Glutamatergic neuron (in vitro differentiated cells): ENCODE data around the gene CERS2. TPM values are rescaled to one million over a fixed set of nuclear protein-coding genes. Genes with fewer than 3 reads are reported as not detected.

Experiments
- DNase-seq: peaks from one replicate; pipeline ENCODE4 v3.0.0; 2022
- H3K27ac Mint-ChIP-seq: one replicate; pipeline ENCODE4 v1.8.0; 2020; ENCODE audit warnings: mild to moderate bottlenecking, mixed read lengths, inconsistent platforms; ENCODE audit not compliant: unreplicated experiment
- H3K27me3 Mint-ChIP-seq: one replicate; pipeline ENCODE4 v1.8.0; 2020; ENCODE audit warnings: mild to moderate bottlenecking, moderate library complexity, mixed read lengths, inconsistent platforms; ENCODE audit not compliant: unreplicated experiment
- H3K36me3 Mint-ChIP-seq: one replicate; pipeline ENCODE4 v1.8.0; 2020; ENCODE audit warnings: mild to moderate bottlenecking, mixed read lengths, inconsistent platforms; ENCODE audit not compliant: unreplicated experiment
- H3K4me1 Mint-ChIP-seq: one replicate; pipeline ENCODE4 v1.8.0; 2020; ENCODE audit warnings: mild to moderate bottlenecking, low read depth, mixed read lengths, inconsistent platforms; ENCODE audit not compliant: unreplicated experiment
- H3K4me3 Mint-ChIP-seq: one replicate; pipeline ENCODE4 v1.8.0; 2020; ENCODE audit warnings: mild to moderate bottlenecking, mixed read lengths, inconsistent platforms; ENCODE audit not compliant: unreplicated experiment
- H3K9me3 Mint-ChIP-seq: one replicate; pipeline ENCODE4 v1.8.0; 2020; ENCODE audit warnings: mild to moderate bottlenecking, moderate library complexity, mixed read lengths, inconsistent platforms; ENCODE audit not compliant: unreplicated experiment
- total RNA-seq: library from RNA; stranded (reverse); fragmentation: NEBNext Ultra II Directional; extraction: Animal tissue kit (Norgen Biotek cat#: 25700); gene quantifications from one replicate; pipeline ENCODE4 v1.2.1, GENCODE V29; 2021; ENCODE audit not compliant: unreplicated experiment
- TF ChIP-seq, protein P1 (sequence below): fragments of 200-600 bp; sonication (generic); IDR thresholded peaks from one replicate; pipeline ENCODE4 v1.5.0; 2021; ENCODE audit not compliant: partially characterized antibody, unreplicated experiment

The CERS2 gene
- total RNA-seq, 1 donor from 2014 or later: 94.2 TPM

DNA sequence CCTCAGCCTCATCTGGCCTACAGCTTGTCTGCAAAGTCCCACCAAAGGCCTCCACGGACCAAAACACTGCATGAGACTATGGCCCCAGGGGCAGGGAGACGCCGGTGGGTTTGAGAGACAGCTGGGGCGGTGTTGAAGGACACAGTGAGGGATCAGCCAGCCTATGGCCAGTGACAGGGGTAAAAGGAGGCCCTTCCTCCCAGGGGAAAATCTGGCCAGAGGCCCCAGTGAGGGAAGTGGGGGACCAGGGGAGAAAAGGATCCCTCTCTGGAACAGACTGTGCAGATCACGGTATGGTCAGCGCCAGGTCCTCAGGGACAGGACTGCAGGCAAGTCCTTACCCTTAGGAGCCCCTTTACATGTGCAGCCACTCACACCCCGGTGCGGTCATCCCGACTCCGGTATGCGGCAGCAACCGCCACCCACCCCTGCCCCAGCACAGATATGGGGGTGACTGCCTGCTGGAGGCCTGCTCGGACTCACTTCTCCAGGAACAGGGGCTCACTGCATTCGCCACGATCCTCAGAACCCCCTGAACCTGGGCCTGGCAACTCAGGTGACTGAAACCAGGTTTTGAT, 1.3 kb downstream of the CERS2 start:
- Mint-ChIP-seq H3K36me3 (no peaks in the 10 kb centered on the region), H3K4me1 (peaks cover 29% of the 10 kb centered on the region), H3K4me3 (peak overlapping the region; percentile 78), H3K27me3 (peaks cover 7% of the 10 kb centered on the region), H3K27ac (peak overlapping the region; percentile 70), H3K9me3 (peaks cover 4% of the 10 kb centered on the region)
- TF ChIP-seq, protein P1, sequence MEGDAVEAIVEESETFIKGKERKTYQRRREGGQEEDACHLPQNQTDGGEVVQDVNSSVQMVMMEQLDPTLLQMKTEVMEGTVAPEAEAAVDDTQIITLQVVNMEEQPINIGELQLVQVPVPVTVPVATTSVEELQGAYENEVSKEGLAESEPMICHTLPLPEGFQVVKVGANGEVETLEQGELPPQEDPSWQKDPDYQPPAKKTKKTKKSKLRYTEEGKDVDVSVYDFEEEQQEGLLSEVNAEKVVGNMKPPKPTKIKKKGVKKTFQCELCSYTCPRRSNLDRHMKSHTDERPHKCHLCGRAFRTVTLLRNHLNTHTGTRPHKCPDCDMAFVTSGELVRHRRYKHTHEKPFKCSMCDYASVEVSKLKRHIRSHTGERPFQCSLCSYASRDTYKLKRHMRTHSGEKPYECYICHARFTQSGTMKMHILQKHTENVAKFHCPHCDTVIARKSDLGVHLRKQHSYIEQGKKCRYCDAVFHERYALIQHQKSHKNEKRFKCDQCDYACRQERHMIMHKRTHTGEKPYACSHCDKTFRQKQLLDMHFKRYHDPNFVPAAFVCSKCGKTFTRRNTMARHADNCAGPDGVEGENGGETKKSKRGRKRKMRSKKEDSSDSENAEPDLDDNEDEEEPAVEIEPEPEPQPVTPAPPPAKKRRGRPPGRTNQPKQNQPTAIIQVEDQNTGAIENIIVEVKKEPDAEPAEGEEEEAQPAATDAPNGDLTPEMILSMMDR: no peak
- peak; percentile 38 for DNase-seq

DNA sequence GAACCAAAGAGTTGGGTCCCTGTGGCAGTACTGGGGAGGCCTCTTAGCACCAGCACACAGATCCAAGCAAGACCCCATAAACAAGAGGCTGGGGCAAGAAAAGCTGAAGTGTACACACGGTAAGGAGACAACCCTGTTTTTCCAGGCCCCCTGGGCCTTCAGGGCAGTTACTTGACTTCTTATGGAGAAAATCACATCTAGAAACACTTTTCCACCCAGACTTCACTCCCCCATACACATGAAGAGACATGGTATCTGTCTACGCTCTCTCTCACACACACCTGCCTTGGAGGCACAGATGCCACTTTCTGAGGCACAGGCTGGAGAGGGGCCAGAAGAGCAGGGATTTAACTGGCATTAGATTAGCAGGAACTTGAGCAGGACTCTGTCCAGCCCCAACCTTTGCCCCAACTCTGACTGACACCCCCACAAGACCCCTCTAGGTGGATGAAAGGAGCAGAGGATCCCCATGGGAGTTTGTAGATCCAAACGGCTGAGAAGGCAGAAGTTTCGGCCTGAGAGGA, 2.2 kb downstream of the CERS2 start:
- Mint-ChIP-seq H3K9me3 (peaks cover 5% of the 10 kb centered on the region), H3K27me3 (peaks cover 7% of the 10 kb centered on the region), H3K36me3 (peaks cover 8% of the 10 kb centered on the region), H3K27ac (peak overlapping the region; percentile 70), H3K4me1 (peaks cover 29% of the 10 kb centered on the region), H3K4me3 (peak overlapping the region; percentile 78)
- DNase-seq: no peak
- TF ChIP-seq, protein P1: no peak

DNA sequence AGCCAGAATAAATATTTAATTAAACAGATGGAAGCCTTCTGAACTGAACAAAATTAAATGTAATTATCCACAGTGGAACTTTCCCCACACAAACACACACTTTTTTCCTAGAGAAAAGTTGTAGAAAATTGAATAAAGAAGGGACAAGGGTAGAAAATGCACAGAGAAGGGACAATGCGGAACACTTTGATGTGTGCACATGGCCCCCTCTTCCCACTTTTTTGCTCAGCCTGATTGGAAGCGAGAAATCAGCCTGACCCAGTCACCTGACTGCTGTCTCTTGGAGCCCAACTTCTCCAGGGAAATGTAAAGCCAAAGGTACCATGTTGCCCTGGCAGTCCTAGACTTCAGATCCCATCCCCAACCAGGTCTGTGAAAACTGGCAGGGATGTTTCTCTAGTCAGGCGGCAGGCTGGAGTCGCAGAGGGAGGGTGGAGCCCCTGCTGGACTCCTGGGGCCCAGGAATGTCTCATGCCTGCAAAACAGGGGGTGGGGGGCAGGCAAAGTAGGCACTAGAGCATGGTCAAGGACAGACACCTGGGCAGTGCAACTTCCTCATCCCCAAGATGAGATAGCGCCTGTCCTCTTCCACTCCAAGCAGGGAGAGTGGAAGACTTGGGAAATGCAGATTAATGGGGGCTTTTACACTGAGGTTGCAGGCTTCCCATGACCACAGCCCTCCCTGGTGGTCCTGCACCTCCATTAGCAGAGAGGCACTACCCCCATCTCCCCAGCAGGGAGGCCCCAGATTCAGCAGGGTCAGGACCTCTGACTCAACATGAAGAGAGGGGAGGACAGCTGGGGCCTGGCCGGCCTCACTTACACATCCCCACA, 2.8 kb downstream of the CERS2 start:
- Mint-ChIP-seq H3K9me3 (peaks cover 5% of the 10 kb centered on the region), H3K36me3 (peaks cover 8% of the 10 kb centered on the region), H3K27ac (peak overlapping the region; percentile 95), H3K27me3 (peaks cover 7% of the 10 kb centered on the region), H3K4me3 (peak overlapping the region; percentile 78), H3K4me1 (peaks cover 29% of the 10 kb centered on the region)
- peak; percentile 35 for DNase-seq
- TF ChIP-seq, protein P1: peak; percentile 26

DNA sequence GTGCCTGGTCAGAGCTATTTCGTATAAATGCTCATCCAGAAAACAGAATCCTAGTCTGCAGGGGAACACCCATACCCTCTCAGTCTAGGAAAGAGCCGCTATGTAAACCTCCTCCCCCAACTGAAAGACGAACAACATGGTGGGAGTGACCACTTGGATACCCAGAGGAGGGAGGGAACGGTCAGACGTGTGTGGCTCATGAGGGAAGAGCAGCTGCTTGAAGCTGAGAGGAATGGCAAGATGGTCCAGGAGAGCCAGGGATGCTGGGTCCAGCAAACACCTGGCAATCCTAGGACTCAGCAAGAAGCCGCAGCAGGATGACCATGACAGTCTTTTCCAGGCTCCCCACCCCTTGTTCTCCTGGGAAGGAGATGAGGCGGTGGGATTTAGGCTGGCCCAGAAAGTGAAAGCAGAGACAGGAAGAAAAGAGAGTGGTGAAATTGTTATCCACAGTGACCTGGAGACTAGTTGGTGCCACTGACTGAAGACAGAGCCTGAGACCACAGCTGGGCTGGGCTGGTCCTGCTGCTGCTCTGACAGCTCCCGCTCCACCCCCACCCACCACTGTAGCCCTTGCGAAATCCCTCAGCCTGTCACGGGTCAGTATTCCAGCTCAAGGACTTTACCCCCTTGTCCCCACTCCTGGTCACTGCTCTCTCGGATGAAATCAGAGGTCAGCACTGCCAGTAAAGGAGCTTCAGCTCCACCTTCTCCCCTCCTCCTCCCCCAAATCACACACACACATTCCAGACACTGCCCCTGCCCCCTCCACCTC, 3.6 kb downstream of the CERS2 start:
- Mint-ChIP-seq H3K27me3 (peaks cover 7% of the 10 kb centered on the region), H3K36me3 (peaks cover 8% of the 10 kb centered on the region), H3K27ac (peak overlapping the region; percentile 95), H3K4me1 (peaks cover 29% of the 10 kb centered on the region), H3K9me3 (peaks cover 5% of the 10 kb centered on the region), H3K4me3 (peak overlapping the region; percentile 78)
- DNase-seq: peak; percentile 46
- TF ChIP-seq, protein P1: no peak
